K562 (cell line): ENCODE results near the gene TRAF3IP3. TPM values are rescaled to one million over a fixed set of nuclear protein-coding genes. Genes with fewer than 3 reads are reported as not detected.
A peak's percentile ranks its signal among the peaks of the same experiment; 100 is the strongest.

Source experiments
- ATAC-seq: fragments of 200-7000 bp; cut with Tn5 transposase; 3 replicates; pipeline ENCODE4 v1.9.1; 2020; ENCODE audit warnings: moderate library complexity
- BruUV-seq: library from RNA; stranded (reverse); fragments of 400-500 nt; replicated peaks from 2 replicates; lab custom pipeline; 2021; lab: Mats Ljungman, UMichigan
- CTCF ChIA-PET: fragments of 300-600 bp; formaldehyde crosslinking; extraction: SDS; loops from one replicate; lab custom pipeline; 2021; ENCODE audit warnings: low intra/inter-chr PET ratio; lab: Yijun Ruan, JAX
- POLR2A ChIA-PET: fragments of 300-600, 350-650 bp; sonication (Branson Sonifier 250); formaldehyde crosslinking; extraction: SDS; loops from one replicate; lab custom pipeline; 2021; ENCODE audit warnings: antibody characterized with exemption, inconsistent platforms; lab: Yijun Ruan, JAX
- DNase-seq, 4 experiments: peaks; one replicate each; pipeline versions ENCODE4 v3.0.0 to v3.0.0-alpha.2; 2011 to 2018; ENCODE audit warnings: low spot score in 3 of 4, mixed read lengths in 3 of 4; ENCODE audit errors: extremely low read depth in 1 of 4
- FAIRE-seq: peaks from 2 replicates; lab custom pipeline; 2011; peaks lifted over from hg19 to GRCh38; lab: Jason Lieb, UNC
- H2AFZ ChIP-seq: 2 replicates; pipeline ENCODE4 v1.6.0; 2011; ENCODE audit warnings: low read depth, low read length, control low read depth, inconsistent platforms
- H3K27ac ChIP-seq: fragments of 200-600 bp; 3 replicates; pipeline ENCODE4 v1.8.0; 2011; ENCODE audit warnings: low read depth, mild to moderate bottlenecking, control low read depth, inconsistent platforms, low read length, moderate library complexity, mixed read lengths; ENCODE audit errors: extremely low read depth
- H3K27me3 ChIP-seq, 2 experiments: fragments of 300-600 bp in 1 of 2; 2 replicates in 1 of 2; 3 replicates in 1 of 2; pipeline versions ENCODE4 v1.6.0 to v1.8.0; 2011; ENCODE audit warnings: inconsistent platforms in 2 of 2, low read length in 2 of 2, mild to moderate bottlenecking in 1 of 2, mixed read lengths in 1 of 2, moderate library complexity in 1 of 2; ENCODE audit not compliant: control insufficient read depth in 2 of 2, insufficient read depth in 2 of 2
- H3K36me3 ChIP-seq: fragments of 300-600 bp; 3 replicates; pipeline ENCODE4 v1.8.0; 2011; ENCODE audit warnings: mild to moderate bottlenecking, low read length, inconsistent platforms; ENCODE audit not compliant: control insufficient read depth, insufficient read depth
- H3K4me1 ChIP-seq, 2 experiments: fragments of 200-600 bp in 1 of 2; replicated peaks in 1 of 2; 2 replicates in 1 of 2; 3 replicates in 1 of 2; pipeline versions ENCODE4 v1.5.1 to v1.8.0; 2011; ENCODE audit warnings: inconsistent platforms in 2 of 2, low read length in 2 of 2, mild to moderate bottlenecking in 1 of 2, mixed read lengths in 1 of 2, moderate library complexity in 1 of 2; ENCODE audit not compliant: control insufficient read depth in 2 of 2, insufficient read depth in 2 of 2
- H3K4me2 ChIP-seq: 2 replicates; pipeline ENCODE4 v1.6.1; 2011; ENCODE audit warnings: low read length, control low read depth, inconsistent platforms, mixed read lengths; ENCODE audit not compliant: insufficient read depth
- H3K4me3 ChIP-seq: fragments of 200-600 bp; sonication (generic), shearing (Covaris generic); 2 replicates; pipeline ENCODE4 v1.5.1; 2016; ENCODE audit warnings: control low read depth, inconsistent platforms
- H3K79me2 ChIP-seq: fragments of 200-600 bp; 3 replicates; pipeline ENCODE4 v1.8.0; 2011; ENCODE audit warnings: low read length, inconsistent platforms; ENCODE audit not compliant: control insufficient read depth, insufficient read depth
- H3K9ac ChIP-seq, 2 experiments: 2 replicates each; pipeline versions ENCODE4 v1.6.0 to v1.6.1; 2011; ENCODE audit warnings: low read depth in 2 of 2, low read length in 2 of 2, control low read depth in 1 of 2, inconsistent platforms in 1 of 2, mild to moderate bottlenecking in 1 of 2, mixed read lengths in 1 of 2; ENCODE audit not compliant: insufficient read depth in 1 of 2
- H3K9me1 ChIP-seq: one replicate; pipeline ENCODE4 v1.6.0; 2011; ENCODE audit warnings: inconsistent platforms, mild to moderate bottlenecking, low read length, moderate library complexity; ENCODE audit not compliant: control insufficient read depth, insufficient read depth
- H3K9me3 ChIP-seq: replicated peaks from 2 replicates; pipeline ENCODE4 v1.5.1; 2011; ENCODE audit warnings: low read depth, low read length, inconsistent platforms; ENCODE audit not compliant: control insufficient read depth, insufficient read depth
- H4K20me1 ChIP-seq: replicated peaks from 2 replicates; pipeline ENCODE4 v1.6.1; 2011; ENCODE audit warnings: low read length, inconsistent platforms, mixed read lengths; ENCODE audit not compliant: control insufficient read depth, insufficient read depth
- ASH1L ChIP-seq: fragments of 450-650 bp; IDR thresholded peaks from 2 replicates; pipeline ENCODE4 v1.6.1; 2018; ENCODE audit warnings: borderline replicate concordance, mild to moderate bottlenecking, low read depth; ENCODE audit not compliant: partially characterized antibody
- EZH2 ChIP-seq: IDR thresholded peaks from 2 replicates; pipeline ENCODE4 v1.6.1; 2012; ENCODE audit warnings: low read depth, mild to moderate bottlenecking, inconsistent platforms, low read length, borderline replicate concordance
- NFIC ChIP-seq: fragments of 450-650 bp; IDR thresholded peaks from 2 replicates; pipeline ENCODE4 v1.6.1; 2017; ENCODE audit warnings: mild to moderate bottlenecking, inconsistent platforms
- ZNF324 ChIP-seq: fragments of 250-450 bp; sonication (Bioruptor Pico); IDR thresholded peaks from 2 replicates; pipeline ENCODE4 v1.4.0; 2020; ENCODE audit warnings: mild to moderate bottlenecking
- WGBS: fragments of 100-300 bp; shearing (Covaris generic); methylation state at CpG from one replicate; pipeline ENCODE4 v1.1.6; 2016; ENCODE audit warnings: low coverage, mixed read lengths; ENCODE audit not compliant: insufficient coverage; ENCODE audit errors: missing lambda C conversion rate; 5-methylcytosine and 5-hydroxymethylcytosine counted together
- in situ Hi-C: fragments of 300-500 bp; cut with MboI; formaldehyde crosslinking; loops from 4 replicates; pipeline ENCODE4 v1.15.0; 2018; ENCODE audit warnings: inconsistent platforms, mixed read lengths
- intact Hi-C: fragments of 100-400 bp; cut with micrococcal nuclease; formaldehyde crosslinking; loops from 2 replicates; pipeline ENCODE4 v1.14.2; 2022
- polyA plus RNA-seq, 8 experiments: library from polyadenylated mRNA; depleted of rRNA in 4 of 8; stranded (reverse) in 5 of 8; unstranded in 3 of 8; fragments of >200 nt; fragmentation: Nextera tagmentation in 2 of 8; fragmentation: Illumina TruSeq in 1 of 8; extraction: Ambion mirVana in 2 of 8; extraction: Trizol in 1 of 8; gene quantifications; 2 replicates each; pipeline versions ENCODE4 v1.2.1 to v1.2.3, GENCODE V29; 2011 to 2014; ENCODE audit warnings: inconsistent platforms in 1 of 8, missing spikeins in 1 of 8
- total RNA-seq, 7 experiments: library from RNA; depleted of rRNA in 6 of 7; stranded (reverse); fragments of >200 nt in 6 of 7; fragmentation: Illumina TruSeq in 2 of 7; extraction: Trizol in 2 of 7; gene quantifications; 2 replicates each; pipeline versions ENCODE4 v1.2.1 to v1.2.3, GENCODE V29; 2011 to 2021; ENCODE audit warnings: low replicate concordance in 1 of 7
- TF ChIP-seq, protein P1 (sequence below): sonication (generic); formaldehyde crosslinking; IDR thresholded peaks from 2 replicates; pipeline ENCODE4 v1.8.1; 2023; ENCODE audit warnings: mild to moderate bottlenecking, missing genetic modification reagents, moderate library complexity
- TF ChIP-seq, protein P2 (sequence below): fragments of 250-450 bp; sonication (Bioruptor Pico); IDR thresholded peaks from 2 replicates; pipeline ENCODE4 v1.5.0; 2021; ENCODE audit warnings: mild to moderate bottlenecking, moderate library complexity

TRAF3IP3 gene
- total and polyA plus RNA-seq, 9 of the 15 experiments (the other 6 are each of a cell fraction or from before 2014, with no cell fraction given), result 0.06 to 1.1 (median 0.31) TPM

DNA sequence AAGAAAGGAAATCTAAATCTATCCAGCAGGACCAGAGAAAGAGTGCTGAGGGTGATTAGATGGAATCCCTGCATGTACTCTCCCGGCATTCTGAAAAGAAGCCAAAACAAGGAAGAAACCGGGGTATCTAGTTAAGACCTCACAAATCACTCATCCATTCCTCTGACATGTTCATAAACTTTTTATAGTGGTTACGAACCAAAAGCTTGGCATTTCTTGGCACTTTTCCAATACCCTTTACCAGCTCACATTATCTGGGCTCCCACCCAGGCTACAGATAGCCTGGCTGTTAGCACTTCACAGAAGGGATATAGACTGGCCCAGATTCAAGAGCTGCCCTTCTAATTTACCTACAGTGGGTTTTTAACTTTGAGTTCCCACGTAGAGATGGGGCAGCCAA lies 30.3 kb downstream of the TRAF3IP3 start:
- FAIRE-seq, result no peak
- POLR2A ChIA-PET, result no interaction called here

DNA sequence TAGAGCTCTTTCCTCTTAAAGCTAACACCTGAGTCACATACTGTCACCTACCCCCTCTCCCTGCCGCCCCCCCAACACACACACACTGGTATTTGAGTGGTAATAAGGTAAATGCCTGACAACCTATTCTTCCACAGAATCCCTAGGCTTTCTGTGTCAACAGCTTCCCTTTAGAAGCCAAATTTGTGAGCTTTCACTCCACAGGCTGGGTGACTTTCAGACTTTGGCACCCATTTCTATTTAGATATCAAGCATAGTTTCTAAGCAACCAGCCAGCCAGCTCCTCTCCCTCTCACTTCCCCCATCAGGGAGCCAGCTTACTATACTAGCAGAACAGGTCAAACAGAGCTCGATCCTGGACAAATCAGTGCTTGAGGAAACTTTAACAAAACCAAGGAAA lies 31.7 kb downstream of the TRAF3IP3 start:
- POLR2A ChIA-PET, result interaction anchor here (1.0 to 1.7 kb wide), 2 partner anchors 10 to 13 kb away, joined by 4 to 5 read pairs; no protein-coding TSS in a partner anchor
- Histone ChIP-seq H3K36me3 (peaks cover 6% of the 10 kb centered on the region; the same call in 2 of the 3 replicates), H3K9ac (no peak overlapping the region), H3K4me2 (no peak overlapping the region), H2AFZ (no peak overlapping the region), H4K20me1 (no peaks in the 10 kb centered on the region), H3K4me1 (peaks cover 3 to 11% of the 10 kb centered on the region in 2 experiments; a peak in 3 of 5 replicates), H3K9me3 (peaks cover 10% of the 10 kb centered on the region), H3K27me3 (peaks cover 13 to 21% of the 10 kb centered on the region in 2 experiments), H3K9me1 (no peaks in the 10 kb centered on the region), H3K4me3 (no peak overlapping the region), H3K79me2 (peaks cover 11% of the 10 kb centered on the region; the same call in 2 of the 3 replicates), H3K27ac (no peak overlapping the region)
- FAIRE-seq (no peak), ATAC-seq (no peak), DNase-seq (no peak)
- intact Hi-C loops (no loop called here), in situ Hi-C loops (no loop called here)
- WGBS, result 2% methylated on average over 2 of the region's 2 CpGs
- no TSS peak for BruUV-seq
- CTCF ChIA-PET, result no interaction called here
- TF ChIP-seq ZNF324 (no peak), EZH2 (no peak)
- TF ChIP-seq, protein P1, sequence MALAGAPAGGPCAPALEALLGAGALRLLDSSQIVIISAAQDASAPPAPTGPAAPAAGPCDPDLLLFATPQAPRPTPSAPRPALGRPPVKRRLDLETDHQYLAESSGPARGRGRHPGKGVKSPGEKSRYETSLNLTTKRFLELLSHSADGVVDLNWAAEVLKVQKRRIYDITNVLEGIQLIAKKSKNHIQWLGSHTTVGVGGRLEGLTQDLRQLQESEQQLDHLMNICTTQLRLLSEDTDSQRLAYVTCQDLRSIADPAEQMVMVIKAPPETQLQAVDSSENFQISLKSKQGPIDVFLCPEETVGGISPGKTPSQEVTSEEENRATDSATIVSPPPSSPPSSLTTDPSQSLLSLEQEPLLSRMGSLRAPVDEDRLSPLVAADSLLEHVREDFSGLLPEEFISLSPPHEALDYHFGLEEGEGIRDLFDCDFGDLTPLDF (CRISPR knock-in tag), result no peak
- TF ChIP-seq, protein P2, sequence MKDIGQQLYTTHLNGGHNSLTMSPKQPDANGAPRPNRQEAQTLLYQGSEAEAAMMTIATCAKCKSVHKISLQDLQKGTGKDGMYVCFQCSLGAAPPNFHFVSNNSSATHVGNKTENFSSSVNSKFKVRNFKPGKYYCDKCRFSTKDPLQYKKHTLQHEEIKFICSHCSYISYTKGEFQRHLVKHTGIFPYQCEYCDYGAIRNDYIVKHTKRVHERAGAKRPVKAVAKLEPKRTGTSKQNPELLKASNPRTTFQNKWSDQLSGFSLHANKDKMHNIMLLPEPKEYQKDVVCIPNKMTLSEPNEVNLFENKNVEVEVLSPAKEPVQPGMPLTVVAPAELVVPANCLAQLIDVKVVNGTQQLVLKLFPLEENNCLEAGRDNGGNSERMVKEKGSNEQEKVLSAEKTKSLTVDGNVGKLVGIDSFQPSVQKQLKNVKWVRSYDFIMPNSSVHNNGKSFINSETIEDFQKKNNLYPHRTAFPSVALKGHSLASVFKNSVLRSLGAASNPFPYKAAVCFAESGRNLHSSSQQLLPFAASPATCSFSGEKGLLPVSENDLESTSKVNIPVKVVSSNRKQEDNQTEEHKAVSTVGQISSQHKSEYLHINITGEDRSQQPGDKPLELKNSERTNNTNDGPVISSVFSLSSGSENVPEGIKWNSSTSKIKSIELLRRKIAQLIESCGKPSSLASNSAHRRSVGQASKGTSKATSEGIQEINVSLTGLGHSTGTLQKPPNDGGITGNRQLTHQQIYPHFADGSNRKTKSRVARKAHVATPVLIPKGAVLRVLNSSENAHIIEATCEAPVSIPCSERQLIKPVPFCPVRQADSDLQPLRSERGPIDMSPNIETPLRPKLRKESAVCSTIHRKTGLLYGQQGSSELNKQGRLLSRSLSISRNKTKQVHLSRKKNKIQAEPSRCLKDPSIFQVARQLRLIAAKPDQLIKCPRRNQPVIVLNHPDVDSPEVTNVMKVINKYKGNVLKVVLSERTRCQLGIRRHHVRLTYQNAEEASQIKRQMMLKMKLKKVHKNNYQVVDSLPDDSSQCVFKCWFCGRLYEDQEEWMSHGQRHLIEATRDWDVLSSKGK (CRISPR knock-in tag), result no peak

More for the DNA sequence above, 30.3 kb downstream of the TRAF3IP3 start:
- no peak overlapping the region for H3K4me3 ChIP-seq
- H2AFZ ChIP-seq, result peak overlapping the region; percentile 98
- H3K79me2 ChIP-seq, result peaks cover 11% of the 10 kb centered on the region; the same call in 2 of the 3 replicates
- peaks cover 10% of the 10 kb centered on the region for H3K9me3 ChIP-seq
- ATAC-seq (no peak), DNase-seq (no peak)
- no peak overlapping the region for H3K4me2 ChIP-seq
- intact Hi-C loops (no loop called here), in situ Hi-C loops (no loop called here)
- peaks cover 3 to 11% of the 10 kb centered on the region in 2 experiments; a peak in 3 of 5 replicates for H3K4me1 ChIP-seq
- no peaks in the 10 kb centered on the region for H4K20me1 ChIP-seq
- peaks cover 8% of the 10 kb centered on the region; the same call in 2 of the 3 replicates for H3K36me3 ChIP-seq
- H3K27ac ChIP-seq, result no peak overlapping the region
- TF ChIP-seq ASH1L (no peak), NFIC (peak; percentile 59)
- peaks cover 11 to 17% of the 10 kb centered on the region in 2 experiments for H3K27me3 ChIP-seq
- CTCF ChIA-PET, result no interaction called here
- no peak overlapping the region for H3K9ac ChIP-seq
- 20% methylated on average over 4 of the region's 4 CpGs for WGBS
- BruUV-seq, result no TSS peak
- H3K9me1 ChIP-seq, result no peaks in the 10 kb centered on the region
